Endothelial cell of umbilical vein (primary cell): ENCODE data around the gene CEP78. TPM values are rescaled to one million over a fixed set of nuclear protein-coding genes. Genes with fewer than 3 reads are reported as not detected.

ENCODE experiments used
- BruUV-seq: library from RNA; stranded (reverse); fragments of 400-500 nt; replicated peaks from 2 replicates; lab custom pipeline; 2021; lab: Mats Ljungman, UMichigan
- CTCF ChIA-PET: fragments of 300-600, 350-600 bp; sonication (Branson Sonifier 250); formaldehyde crosslinking; loops from one replicate; lab custom pipeline; 2021; ENCODE audit warnings: antibody characterized with exemption, inconsistent platforms; lab: Charles Lee
- POLR2A ChIA-PET: fragments of 300-600, 350-600 bp; sonication (Branson Sonifier 250); formaldehyde crosslinking; loops from one replicate; lab custom pipeline; 2021; ENCODE audit warnings: antibody characterized with exemption, inconsistent platforms; lab: Charles Lee
- DNase-seq: peaks from one replicate; pipeline ENCODE4 v3.0.0-alpha.2; 2011; ENCODE audit warnings: low read depth, low spot score
- FAIRE-seq: peaks from 2 replicates; lab custom pipeline; 2011; peaks lifted over from hg19 to GRCh38; lab: Jason Lieb, UNC
- H2AFZ ChIP-seq: 2 replicates; pipeline ENCODE4 v1.6.0; 2012; ENCODE audit warnings: low read depth, low read length, control low read depth, inconsistent platforms
- H3K27ac ChIP-seq: 2 replicates; pipeline ENCODE4 v1.5.1; 2011; ENCODE audit warnings: low read depth, mild to moderate bottlenecking, control low read depth, low read length, moderate library complexity; ENCODE audit not compliant: insufficient read depth
- H3K27me3 ChIP-seq, 2 experiments: 2 replicates each; pipeline versions ENCODE4 v1.6.0 to v1.6.1; 2011; ENCODE audit warnings: low read length in 2 of 2, mixed read lengths in 1 of 2; ENCODE audit not compliant: control insufficient read depth in 2 of 2, insufficient read depth in 2 of 2
- H3K36me3 ChIP-seq, 2 experiments: 2 replicates in 1 of 2; 3 replicates in 1 of 2; pipeline ENCODE4 v1.5.1; 2011; ENCODE audit warnings: low read length in 2 of 2, mild to moderate bottlenecking in 1 of 2, moderate library complexity in 1 of 2; ENCODE audit not compliant: control insufficient read depth in 2 of 2, insufficient read depth in 2 of 2; ENCODE audit errors: extremely low read depth in 1 of 2
- H3K4me1 ChIP-seq: 3 replicates; pipeline ENCODE4 v1.5.1; 2011; ENCODE audit warnings: mild to moderate bottlenecking, low read length; ENCODE audit not compliant: control insufficient read depth, insufficient read depth; ENCODE audit errors: extremely low read depth
- H3K4me2 ChIP-seq: 2 replicates; pipeline ENCODE4 v1.6.1; 2011; ENCODE audit warnings: low read length, control low read depth, mixed read lengths; ENCODE audit not compliant: insufficient read depth
- H3K4me3 ChIP-seq, 3 experiments: fragments of 200-600 bp in 1 of 3; sonication (generic), shearing (Covaris generic) in 1 of 3; replicated peaks in 1 of 3; 2 replicates each; pipeline ENCODE4 v1.5.1; 2011 to 2016; ENCODE audit warnings: control low read depth in 3 of 3, low read length in 3 of 3, mild to moderate bottlenecking in 2 of 3, inconsistent platforms in 1 of 3, low read depth in 1 of 3, moderate library complexity in 1 of 3; ENCODE audit not compliant: insufficient read depth in 1 of 3
- H3K79me2 ChIP-seq: 2 replicates; pipeline ENCODE4 v1.6.0; 2012; ENCODE audit warnings: low read length, inconsistent platforms; ENCODE audit not compliant: control insufficient read depth, insufficient read depth
- H3K9ac ChIP-seq: replicated peaks from 2 replicates; pipeline ENCODE3; 2011; ENCODE audit warnings: low read length, control low read depth; ENCODE audit not compliant: insufficient read depth; ENCODE audit errors: extremely low read depth
- H3K9me1 ChIP-seq: replicated peaks from 3 replicates; pipeline ENCODE4 v1.6.0; 2011; ENCODE audit warnings: mild to moderate bottlenecking, low read length; ENCODE audit not compliant: control insufficient read depth, insufficient read depth; ENCODE audit errors: extremely low read depth
- H3K9me3 ChIP-seq: replicated peaks from 2 replicates; pipeline ENCODE4 v1.5.1; 2012; ENCODE audit warnings: low read length, inconsistent platforms; ENCODE audit not compliant: control insufficient read depth, insufficient read depth
- H4K20me1 ChIP-seq: replicated peaks from 2 replicates; pipeline ENCODE3; 2011; ENCODE audit warnings: mild to moderate bottlenecking, low read length; ENCODE audit not compliant: control insufficient read depth, insufficient read depth; ENCODE audit errors: extremely low read depth
- CTCF ChIP-seq, 2 donors: IDR thresholded peaks; 1 replicate in 1 of 2; 2 replicates in 1 of 2; pipeline ENCODE4 v1.5.1; 2011; ENCODE audit warnings: low read length in 2 of 2, mild to moderate bottlenecking in 2 of 2, moderate library complexity in 2 of 2, control low read depth in 1 of 2, inconsistent platforms in 1 of 2, low read depth in 1 of 2; ENCODE audit not compliant: insufficient read depth in 1 of 2; ENCODE audit errors: extremely low read depth in 1 of 2
- EZH2 ChIP-seq: IDR thresholded peaks from 2 replicates; pipeline ENCODE4 v1.6.1; 2012; ENCODE audit warnings: borderline replicate concordance, low read depth, mild to moderate bottlenecking, moderate library complexity, low read length, inconsistent platforms; ENCODE audit not compliant: severe bottlenecking
- FOS ChIP-seq: IDR thresholded peaks from 2 replicates; pipeline ENCODE4 v1.6.1; 2011; ENCODE audit warnings: mild to moderate bottlenecking, low read length, moderate library complexity, borderline replicate concordance; ENCODE audit not compliant: insufficient read depth
- GATA2 ChIP-seq: IDR thresholded peaks from 2 replicates; pipeline ENCODE4 v1.7.0; 2011; ENCODE audit warnings: low read depth, mild to moderate bottlenecking, moderate library complexity, mixed read lengths, low read length; ENCODE audit not compliant: insufficient read length, insufficient read depth
- JUN ChIP-seq: IDR thresholded peaks from 2 replicates; pipeline ENCODE4 v1.6.1; 2011; ENCODE audit warnings: borderline replicate concordance, low read depth; ENCODE audit not compliant: insufficient read length, insufficient read depth
- MAX ChIP-seq: IDR thresholded peaks from 2 replicates; pipeline ENCODE4 v1.6.1; 2011; ENCODE audit not compliant: insufficient read depth, insufficient read length
- MYC ChIP-seq: IDR thresholded peaks from one replicate; pipeline ENCODE4 v1.6.1; 2011; ENCODE audit warnings: mild to moderate bottlenecking, low read depth, low read length
- POLR2A ChIP-seq: IDR thresholded peaks from 2 replicates; pipeline ENCODE4 v1.6.1; 2012; ENCODE audit warnings: low read depth, mild to moderate bottlenecking, control low read depth, low read length
- POLR2AphosphoS5 ChIP-seq: IDR thresholded peaks from 2 replicates; pipeline ENCODE4 v1.6.1; 2012; ENCODE audit warnings: low read depth, mild to moderate bottlenecking, control low read depth, low read length, moderate library complexity; ENCODE audit not compliant: insufficient read depth
- dilution Hi-C: fragments of 300-500 bp; cut with MboI; formaldehyde crosslinking; loops from one replicate; pipeline ENCODE4 v1.15.0; 2019; ENCODE audit warnings: low sequenced_read_pairs; ENCODE audit not compliant: extremely low pct_ligation_motif_present
- intact Hi-C: fragments of 100-400 bp; cut with micrococcal nuclease; formaldehyde crosslinking; loops from one replicate; pipeline ENCODE4 v1.10.0; 2022
- polyA plus RNA-seq, 4 experiments: library from polyadenylated mRNA; depleted of rRNA in 3 of 4; stranded (reverse) in 3 of 4; unstranded in 1 of 4; fragments of >200 nt; gene quantifications; 2 replicates each; pipeline versions ENCODE4 v1.2.1 to v1.2.3, GENCODE V29; 2011 to 2012; ENCODE audit warnings: missing spikeins in 1 of 4
- small RNA-seq: library from RNA; depleted of rRNA; stranded (forward); fragments of <200 nt; gene quantifications from one replicate; pipeline ENCODE3, GENCODE V24; 2012; ENCODE audit warnings: low replicate concordance, low read depth; ENCODE audit not compliant: insufficient read depth, insufficient read length
- total RNA-seq: library from RNA; stranded (reverse); gene quantifications from 2 replicates; pipeline ENCODE4 v1.2.3, GENCODE V29; 2021

CEP78 gene
- total and polyA plus RNA-seq, 2 donors (not counting 3 experiments of a cell fraction or from before 2014, with no cell fraction given) = 6.5 to 35.9 TPM

- H3K4me1 ChIP-seq = no peaks in the 10 kb centered on the region
- FAIRE-seq (no peak), DNase-seq (no peak)
- CTCF ChIA-PET = no interaction called here
- no peak overlapping the region for H3K4me3 ChIP-seq
- no peak overlapping the region for H3K9ac ChIP-seq
- H3K9me3 ChIP-seq = no peaks in the 10 kb centered on the region
- dilution Hi-C loops = no loop called here
- no peaks in the 10 kb centered on the region for H3K36me3 ChIP-seq
- no peak overlapping the region for H3K27ac ChIP-seq
- no peak overlapping the region for H2AFZ ChIP-seq
- no peaks in the 10 kb centered on the region for H3K27me3 ChIP-seq
- no peaks in the 10 kb centered on the region for H4K20me1 ChIP-seq
- BruUV-seq = no TSS peak
- POLR2A ChIA-PET = interaction anchor here (0.6 to 0.7 kb wide), 2 partner anchors 11 to 1320 kb away, joined by 3 to 5 read pairs; no protein-coding TSS in a partner anchor
- H3K79me2 ChIP-seq = no peaks in the 10 kb centered on the region
- intact Hi-C loops = no loop called here
- H3K4me2 ChIP-seq = no peak overlapping the region
- TF ChIP-seq CTCF (IDR thresholded peaks at IDR 0.05; ENCODE audit: extremely low read depth in 1 of 2, insufficient read depth in 1 of 2, low read depth in 1 of 2, low read length in 2 of 2) (no peak), EZH2 (no peak), FOS (no peak), MAX (no peak), GATA2 (no peak), POLR2AphosphoS5 (no peak), MYC (no peak), JUN (no peak), POLR2A (no peak)
- H3K9me1 ChIP-seq = no peaks in the 10 kb centered on the region
Observed at GRCh38 chr9:78326564-78326963, 90.7 kb downstream of the CEP78 start.

Small RNA genes within 50 kb of the gene (small RNA-seq; reads per million reads assigned to genes)
- gene AL353705.4 = not detected

Other genes starting within 250 kb of the CEP78 start
- 61.8 and 67.3 TPM in 2 replicates for gene GNAQ, start 204.3 kb upstream of the CEP78 start, total RNA-seq
- gene GNAQ, start 204.3 kb upstream of the CEP78 start, polyA plus RNA-seq = 23.4 and 26.1 TPM in 2 replicates
- gene PSAT1, start 61.0 kb downstream of the CEP78 start, total RNA-seq = 42.0 and 47.3 TPM in 2 replicates
- gene PSAT1, start 61.0 kb downstream of the CEP78 start, polyA plus RNA-seq = 15.2 and 19.1 TPM in 2 replicates